HG03565 (cell line): ENCODE measurements around the gene RBMX2.

Experiments used
- ATAC-seq: cut with Tn5 transposase; IDR thresholded peaks from one replicate; pipeline ENCODE4 v1.9.1; 2021; ENCODE audit warnings: mild to moderate bottlenecking, moderate library complexity; ENCODE audit not compliant: unreplicated experiment

Gene RBMX2

GRCh38 chrX:130444641-130445336 lies 43.0 kb downstream of the RBMX2 start:
- no peak for ATAC-seq

DNA sequence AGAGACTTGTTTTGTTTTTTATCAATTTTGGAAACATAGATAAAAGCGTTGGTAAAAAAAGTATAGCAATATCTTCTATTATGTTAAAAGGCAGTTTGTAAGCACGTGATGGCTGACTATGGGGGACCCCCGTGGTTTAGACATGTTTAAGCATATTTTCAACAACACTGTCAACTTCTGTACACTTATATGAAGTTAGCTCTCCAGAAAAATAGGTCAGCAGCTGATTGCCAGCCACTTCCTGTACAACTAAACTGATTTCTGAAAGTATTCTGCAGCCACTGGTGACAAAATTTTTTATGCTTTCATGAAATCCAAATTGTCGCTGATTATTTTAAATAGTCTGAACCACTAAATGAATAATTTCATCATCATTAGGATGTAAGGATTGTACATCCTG lies 45.2 kb downstream of the RBMX2 start:
- ATAC-seq, result no peak
